ENCODE measurements around the gene PAXX. TPM values are rescaled to one million over a fixed set of nuclear protein-coding genes. Genes with fewer than 3 reads are reported as not detected.

The PAXX gene
- total RNA-seq, 1 experiment from 2014 or later: 89.0 TPM

DNA sequence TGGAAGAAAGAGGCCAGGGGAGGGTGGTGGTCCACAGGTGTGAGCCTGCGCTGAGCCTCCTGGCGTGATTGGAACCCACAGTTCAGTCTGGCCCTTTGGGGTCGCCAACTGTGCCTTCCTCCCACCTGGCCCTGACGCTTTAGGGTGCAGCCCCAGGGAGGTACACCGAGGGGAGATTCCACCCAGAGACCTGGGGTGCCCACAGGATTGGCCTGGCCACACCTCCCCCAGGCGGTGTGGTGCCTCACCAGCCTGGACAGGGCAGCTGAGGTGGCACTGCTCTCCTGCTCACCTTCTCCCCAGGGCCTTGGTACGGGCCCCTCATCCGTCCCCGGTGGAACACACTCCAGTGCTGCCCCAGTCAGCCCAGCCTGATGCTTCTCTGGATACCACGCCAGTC, 5.1 kb downstream of the PAXX start:
- ATAC-seq: peak; percentile 8
- H3K4me3 ChIP-seq (replicated peaks in 1 of 2; ENCODE audit: low read depth in 1 of 2, low read length in 2 of 2): peak overlapping the region; percentile 40 to 56; a peak in 3 of 4 replicates
- H3K79me2 ChIP-seq (ENCODE audit: insufficient read depth, low read length): peaks cover 19% of the 10 kb centered on the region
- no peak for TF ChIP-seq ZBTB33 (IDR thresholded peaks at IDR 0.05; ENCODE audit: extremely low read depth, insufficient replicate concordance, low read length)
- intact Hi-C loops (cut with micrococcal nuclease): no loop called here
- peak overlapping the region; percentile 88 for H3K4me2 ChIP-seq (ENCODE audit: low read length)
- DNase-seq (ENCODE audit: low read depth, low spot score): no peak
- peaks cover 53 to 82% of the 10 kb centered on the region in 2 experiments for H3K4me1 ChIP-seq (ENCODE audit: control insufficient read depth in 1 of 2, insufficient read depth in 2 of 2, low read length in 2 of 2)
- H4K20me1 ChIP-seq (ENCODE audit: insufficient read depth): no peaks in the 10 kb centered on the region
- no peaks in the 10 kb centered on the region for H3K9me3 ChIP-seq (ENCODE audit: control insufficient read depth in 1 of 2, insufficient read depth in 1 of 2, low read depth in 1 of 2, low read length in 2 of 2)
- H3K36me3 ChIP-seq (ENCODE audit: control insufficient read depth in 1 of 2, insufficient read depth in 2 of 2, low read length in 2 of 2): peaks cover 0 to 12% of the 10 kb centered on the region in 2 experiments; a peak in 2 of 4 replicates
- peak overlapping the region; percentile 95 for H3K27ac ChIP-seq (ENCODE audit: low read depth, low read length)
- no TSS peak for BruUV-seq (replicated peaks)
- no peak overlapping the region for H2AFZ ChIP-seq (ENCODE audit: low read depth, low read length, poor library complexity, severe bottlenecking)
- CTCF ChIA-PET: no interaction called here
- POLR2A ChIA-PET: no interaction called here
- RAD21 ChIA-PET (ENCODE audit: low non-redundant PET in 1 of 2, low total read pairs in 2 of 2, uncharacterized antibody in 2 of 2, unreplicated experiment in 2 of 2): no interaction called here
- H3K9ac ChIP-seq (ENCODE audit: low read length): peak overlapping the region; percentile 57
- no peaks in the 10 kb centered on the region for H3K27me3 ChIP-seq (ENCODE audit: insufficient read depth, low read length)
- H3K9me2 ChIP-seq (ENCODE audit: insufficient read depth): no peaks in the 10 kb centered on the region

- H3K9ac ChIP-seq (ENCODE audit: low read length): peak overlapping the region; percentile 57
- H3K27me3 ChIP-seq (ENCODE audit: insufficient read depth, low read length): no peaks in the 10 kb centered on the region
- peaks cover 0 to 12% of the 10 kb centered on the region in 2 experiments; a peak in 2 of 4 replicates for H3K36me3 ChIP-seq (ENCODE audit: control insufficient read depth in 1 of 2, insufficient read depth in 2 of 2, low read length in 2 of 2)
- ChIA-PET POLR2A (no interaction called here), CTCF (no interaction called here), RAD21 (ENCODE audit: low non-redundant PET in 1 of 2, low total read pairs in 2 of 2, uncharacterized antibody in 2 of 2, unreplicated experiment in 2 of 2) (no interaction called here)
- no peak for DNase-seq (ENCODE audit: low read depth, low spot score)
- H3K27ac ChIP-seq (ENCODE audit: low read depth, low read length): peak overlapping the region; percentile 95
- intact Hi-C loops (cut with micrococcal nuclease): no loop called here
- peak overlapping the region; percentile 88 for H3K4me2 ChIP-seq (ENCODE audit: low read length)
- ATAC-seq: no peak
- 0 out of 4 replicates have a peak overlapping the region, but pooled peaks of 1 of the 2 experiments have one; percentile 56 for H3K4me3 ChIP-seq (replicated peaks in 1 of 2; ENCODE audit: low read depth in 1 of 2, low read length in 2 of 2)
- no peak overlapping the region for H2AFZ ChIP-seq (ENCODE audit: low read depth, low read length, poor library complexity, severe bottlenecking)
- H4K20me1 ChIP-seq (ENCODE audit: insufficient read depth): no peaks in the 10 kb centered on the region
- no TSS peak for BruUV-seq (replicated peaks)
- no peaks in the 10 kb centered on the region for H3K9me3 ChIP-seq (ENCODE audit: control insufficient read depth in 1 of 2, insufficient read depth in 1 of 2, low read depth in 1 of 2, low read length in 2 of 2)
- no peak for TF ChIP-seq FOSL1 (IDR thresholded peaks at IDR 0.05; ENCODE audit: low read depth)
- H3K9me2 ChIP-seq (ENCODE audit: insufficient read depth): no peaks in the 10 kb centered on the region
- peaks cover 15% of the 10 kb centered on the region for H3K79me2 ChIP-seq (ENCODE audit: insufficient read depth, low read length)
- peaks cover 53 to 82% of the 10 kb centered on the region in 2 experiments for H3K4me1 ChIP-seq (ENCODE audit: control insufficient read depth in 1 of 2, insufficient read depth in 2 of 2, low read length in 2 of 2)
Observed at GRCh38 chr9:136997830-136998234, 5.6 kb downstream of the PAXX start.

All from HCT116 (cell line).